22Rv1 (cell line): Measurements from ENCODE around the gene CES1.
"Not testable (repeated sequence)": the region's sequence is repeated elsewhere in the genome, so short reads cannot be mapped to it uniquely, and the experiment has no call there.

Experiments used
- H3K27ac ChIP-seq: fragments of 450-650 bp; 2 replicates; pipeline ENCODE4 v1.5.1; 2017
- ZFX ChIP-seq: fragments of 450-650 bp; IDR thresholded peaks from 2 replicates; pipeline ENCODE4 v1.6.1; 2017; ENCODE audit warnings: antibody characterized with exemption, borderline replicate concordance
- TF ChIP-seq, protein P1 (sequence below): fragments of 450-650 bp; IDR thresholded peaks from 2 replicates; pipeline ENCODE4 v1.5.1; 2017; ENCODE audit warnings: mild to moderate bottlenecking

The CES1 gene

DNA sequence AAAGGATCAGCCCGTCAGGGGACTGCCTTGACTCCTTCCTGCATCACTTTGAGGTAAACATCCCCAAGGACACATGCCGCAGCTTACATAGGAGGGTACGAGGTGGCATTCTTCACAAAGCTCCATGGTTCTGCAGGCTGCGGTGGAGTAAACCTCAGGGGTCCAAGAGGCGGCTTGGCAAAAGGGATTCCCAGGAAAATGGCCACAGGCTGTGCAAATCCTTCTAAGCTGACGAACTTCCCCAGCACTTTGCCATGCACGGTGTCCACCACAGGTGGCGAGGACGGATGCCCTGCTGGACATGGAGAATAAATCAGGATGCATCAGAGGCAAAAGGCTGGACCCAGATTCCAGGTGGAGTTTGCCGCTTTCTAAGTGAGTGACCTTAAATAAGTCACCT lies 4.2 kb downstream of the CES1 start:
- TF ChIP-seq ZFX = no peak
- TF ChIP-seq, protein P1, sequence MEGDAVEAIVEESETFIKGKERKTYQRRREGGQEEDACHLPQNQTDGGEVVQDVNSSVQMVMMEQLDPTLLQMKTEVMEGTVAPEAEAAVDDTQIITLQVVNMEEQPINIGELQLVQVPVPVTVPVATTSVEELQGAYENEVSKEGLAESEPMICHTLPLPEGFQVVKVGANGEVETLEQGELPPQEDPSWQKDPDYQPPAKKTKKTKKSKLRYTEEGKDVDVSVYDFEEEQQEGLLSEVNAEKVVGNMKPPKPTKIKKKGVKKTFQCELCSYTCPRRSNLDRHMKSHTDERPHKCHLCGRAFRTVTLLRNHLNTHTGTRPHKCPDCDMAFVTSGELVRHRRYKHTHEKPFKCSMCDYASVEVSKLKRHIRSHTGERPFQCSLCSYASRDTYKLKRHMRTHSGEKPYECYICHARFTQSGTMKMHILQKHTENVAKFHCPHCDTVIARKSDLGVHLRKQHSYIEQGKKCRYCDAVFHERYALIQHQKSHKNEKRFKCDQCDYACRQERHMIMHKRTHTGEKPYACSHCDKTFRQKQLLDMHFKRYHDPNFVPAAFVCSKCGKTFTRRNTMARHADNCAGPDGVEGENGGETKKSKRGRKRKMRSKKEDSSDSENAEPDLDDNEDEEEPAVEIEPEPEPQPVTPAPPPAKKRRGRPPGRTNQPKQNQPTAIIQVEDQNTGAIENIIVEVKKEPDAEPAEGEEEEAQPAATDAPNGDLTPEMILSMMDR = no peak

GRCh38 chr16:55825115-55825728 lies 7.7 kb downstream of the CES1 start:
- no peak overlapping the region for H3K27ac ChIP-seq
- TF ChIP-seq ZFX = no peak
- TF ChIP-seq, protein P1 = no peak

More for the DNA sequence above, 4.2 kb downstream of the CES1 start:
- H3K27ac ChIP-seq = no peak overlapping the region

DNA sequence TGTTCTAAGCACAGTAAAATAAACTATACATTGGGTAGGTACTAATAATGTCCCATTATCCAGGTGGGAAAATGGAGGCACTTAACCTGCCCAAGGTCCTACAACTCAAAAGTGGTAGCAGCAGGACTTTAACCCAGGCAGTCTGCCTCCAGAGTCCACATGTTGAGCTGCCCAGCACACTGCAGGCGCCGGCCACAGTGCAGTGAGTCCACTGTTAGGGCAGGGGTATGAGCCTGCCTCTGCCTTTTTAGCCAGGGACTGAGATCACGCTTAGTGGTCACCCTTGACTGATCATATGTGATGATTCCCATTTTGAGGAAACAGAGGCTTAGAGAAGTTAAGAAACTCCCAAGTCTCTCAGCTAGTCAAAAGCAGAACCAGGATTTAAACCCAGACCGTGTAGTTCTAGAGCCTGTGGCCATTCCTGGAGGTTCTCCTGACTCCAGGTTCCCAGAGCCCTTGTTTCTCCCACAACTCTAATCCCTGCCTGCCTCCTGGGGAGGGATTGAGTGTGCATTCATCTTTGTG lies 8.4 kb downstream of the CES1 start:
- TF ChIP-seq, protein P1 = no peak
- TF ChIP-seq ZFX = no peak
- no peak overlapping the region for H3K27ac ChIP-seq

DNA sequence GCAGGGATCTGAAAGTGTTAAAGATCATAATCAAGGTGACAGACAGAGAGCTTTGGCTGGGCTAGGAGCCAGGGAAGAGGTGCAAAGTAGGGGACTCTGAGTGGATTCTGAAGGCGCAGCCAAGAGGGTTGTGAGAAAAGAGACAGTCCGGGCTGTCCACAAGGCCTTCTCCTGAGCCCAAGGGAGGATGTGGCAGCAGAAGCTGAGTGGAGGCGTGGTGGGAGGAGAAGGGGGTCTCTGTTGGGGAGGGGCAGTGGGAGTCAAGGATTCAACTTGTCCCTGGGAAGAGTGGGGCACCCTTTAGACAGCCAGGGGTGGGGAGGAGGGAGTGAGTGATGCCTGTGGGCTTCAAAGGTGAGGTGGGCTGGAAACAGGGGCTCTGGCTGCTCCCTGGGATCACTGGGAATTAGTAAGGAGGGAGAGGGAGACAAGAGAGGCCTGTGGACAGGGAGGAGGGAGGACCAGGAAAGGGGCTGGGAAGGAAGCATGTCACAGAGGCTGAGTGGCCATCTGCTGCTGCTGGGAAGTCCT lies 10.6 kb downstream of the CES1 start:
- TF ChIP-seq, protein P1 = no peak
- TF ChIP-seq ZFX = no peak
- no peak overlapping the region for H3K27ac ChIP-seq

GRCh38 chr16:55821210-55821609 lies 11.7 kb downstream of the CES1 start:
- H3K27ac ChIP-seq = no peak overlapping the region
- TF ChIP-seq, protein P1 = no peak
- no peak for TF ChIP-seq ZFX

- H3K27ac ChIP-seq = no peak overlapping the region
- TF ChIP-seq, protein P1 = no peak
- no peak for TF ChIP-seq ZFX
These were observed 12.3 kb downstream of the CES1 start for GRCh38 chr16:55820615-55821014.

- no peak for TF ChIP-seq ZFX
- TF ChIP-seq, protein P1 = no peak
- H3K27ac ChIP-seq = no peak overlapping the region
These were observed 15.5 kb downstream of the CES1 start for GRCh38 chr16:55817236-55817912.

- not testable (repeated sequence) for H3K27ac ChIP-seq
These were observed 16.7 kb downstream of the CES1 start for GRCh38 chr16:55816222-55816621.
